RKO (cell line): ENCODE measurements around the gene CHN1.

Source experiments
- DNase-seq: peaks from one replicate; pipeline ENCODE4 v3.0.0-alpha.2; 2016; ENCODE audit warnings: low spot score

Gene CHN1

DNA sequence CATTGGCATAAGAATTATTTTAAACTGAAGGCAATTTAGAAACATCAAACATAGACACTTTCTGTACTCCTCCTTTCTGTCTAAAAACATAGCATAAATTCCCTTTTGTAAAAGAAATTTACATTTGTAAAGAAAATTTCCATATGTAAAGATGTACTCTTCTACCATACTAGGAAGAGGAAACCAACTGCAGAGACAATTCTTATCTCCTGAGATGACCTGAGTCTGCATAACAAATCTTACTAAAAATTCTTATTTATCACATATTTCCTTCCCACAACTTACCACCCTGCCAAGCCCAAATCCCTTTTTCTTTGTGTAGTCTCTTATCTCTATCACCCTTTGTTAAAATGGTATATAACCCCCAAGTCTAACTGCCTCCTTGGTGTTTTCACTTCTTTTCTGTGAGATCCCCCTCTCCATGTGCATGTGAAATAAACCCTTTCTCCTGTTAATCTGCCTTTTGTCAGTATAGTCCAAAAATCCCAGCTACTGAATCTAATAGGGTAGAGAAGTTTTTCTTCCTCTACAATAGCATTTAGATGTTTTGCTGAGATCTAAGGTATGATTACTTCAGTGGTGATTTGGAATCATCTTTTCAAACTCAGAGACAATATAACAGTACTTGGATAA, 81.0 kb downstream of the CHN1 start:
- DNase-seq, result no peak

GRCh38 chr2:174919947-174920595, 85.1 kb downstream of the CHN1 start:
- DNase-seq, result no peak

GRCh38 chr2:174918886-174919526, 86.2 kb downstream of the CHN1 start:
- no peak for DNase-seq

GRCh38 chr2:174916270-174916930, 88.8 kb downstream of the CHN1 start:
- no peak for DNase-seq

DNA sequence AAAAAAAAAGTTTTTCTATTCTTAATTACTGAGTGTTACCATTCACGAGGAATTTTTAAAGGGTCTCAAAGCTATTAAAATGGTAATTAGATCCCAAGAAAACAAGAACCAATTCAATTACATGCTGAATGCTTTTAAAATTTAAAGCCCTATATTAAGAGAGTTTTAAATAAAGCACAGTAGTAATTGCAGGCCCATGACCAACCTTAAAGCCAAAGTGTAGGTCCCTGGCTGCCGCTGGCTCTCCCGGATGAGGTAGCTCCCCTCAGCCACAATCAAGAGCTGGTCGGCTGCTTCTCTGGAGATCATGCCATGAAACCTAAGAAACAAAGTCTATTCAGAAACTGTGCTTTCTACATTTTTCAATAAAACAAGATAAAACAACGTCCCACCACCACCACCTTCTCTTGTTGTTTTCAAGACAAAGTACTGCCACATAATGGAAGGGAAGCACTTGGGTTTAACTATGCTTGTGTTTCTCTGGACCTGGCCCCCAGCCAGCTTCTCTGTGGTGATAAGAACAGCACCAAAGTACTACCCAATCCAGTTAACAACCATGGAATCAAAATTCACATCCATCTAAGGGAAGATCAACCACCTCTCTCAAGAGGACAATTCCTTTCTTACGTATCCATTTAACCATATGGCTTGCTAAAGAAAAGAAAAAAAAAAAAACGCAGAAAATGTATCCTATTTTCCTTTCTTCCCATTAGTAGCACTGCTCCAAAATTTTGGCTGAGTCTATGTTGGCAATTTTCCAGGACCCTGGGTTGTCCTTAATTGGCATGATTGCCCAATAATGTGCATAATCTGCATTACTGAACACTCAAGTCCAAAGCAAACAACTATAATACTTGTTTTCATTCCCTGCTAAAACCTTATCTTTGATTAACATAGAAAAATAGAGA, 90.1 kb downstream of the CHN1 start:
- no peak for DNase-seq

- DNase-seq, result no peak
Observed at GRCh38 chr2:174908284-174908683, 96.9 kb downstream of the CHN1 start.

DNA sequence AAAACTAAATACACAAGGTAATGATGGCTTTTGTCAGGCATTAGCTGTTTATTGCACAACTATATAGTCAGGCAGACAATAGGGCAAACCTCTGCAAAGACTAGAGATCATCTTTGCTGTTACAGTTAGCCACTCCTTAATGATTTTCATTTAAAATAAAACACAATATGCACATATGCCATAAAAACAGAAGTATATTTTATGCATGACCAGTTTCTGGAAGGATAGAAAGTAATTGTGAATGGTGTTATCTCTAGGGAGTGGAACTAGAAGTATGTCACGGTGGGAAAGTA, 102.0 kb downstream of the CHN1 start:
- no peak for DNase-seq

GRCh38 chr2:174902506-174903263, 102.5 kb downstream of the CHN1 start:
- DNase-seq, result no peak

DNA sequence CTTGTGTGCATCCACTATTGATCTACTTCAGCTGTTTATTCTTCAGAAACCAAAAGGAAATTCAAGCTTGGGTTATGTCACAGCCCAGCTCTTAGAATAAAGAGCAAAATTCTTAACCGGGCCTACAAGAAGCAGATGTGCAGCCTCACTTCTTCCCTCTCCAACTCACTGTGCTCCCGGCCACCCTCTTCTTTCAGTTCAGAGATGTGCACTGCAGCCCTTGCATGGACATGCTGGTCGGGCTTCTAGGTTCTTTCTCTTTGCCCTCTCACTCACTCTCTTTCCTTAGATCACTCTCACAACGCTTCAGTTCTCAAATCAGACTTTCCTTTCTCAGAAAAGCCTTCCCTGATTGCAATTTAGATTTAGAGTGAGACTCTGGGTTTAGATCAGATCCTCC, 104.1 kb downstream of the CHN1 start:
- DNase-seq, result no peak

DNA sequence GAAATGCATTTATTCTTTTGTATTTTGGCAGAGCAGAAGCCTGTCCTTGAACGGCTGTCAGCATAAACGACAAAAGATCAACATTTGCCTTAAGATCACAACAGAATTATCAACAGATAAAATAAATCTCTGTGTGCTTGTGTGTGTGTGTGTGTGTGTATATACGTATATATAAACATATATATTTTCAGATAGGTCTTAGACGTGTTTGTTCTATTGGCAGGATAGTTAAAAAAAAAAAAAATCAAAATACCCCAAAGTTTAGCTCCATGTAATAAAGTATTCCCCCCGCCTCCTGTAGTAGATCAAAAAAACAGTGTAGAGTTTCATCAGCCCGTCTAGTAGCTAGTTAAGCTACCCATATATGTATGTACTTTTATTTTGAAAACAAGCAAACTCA, 107.9 kb downstream of the CHN1 start:
- DNase-seq, result no peak

DNA sequence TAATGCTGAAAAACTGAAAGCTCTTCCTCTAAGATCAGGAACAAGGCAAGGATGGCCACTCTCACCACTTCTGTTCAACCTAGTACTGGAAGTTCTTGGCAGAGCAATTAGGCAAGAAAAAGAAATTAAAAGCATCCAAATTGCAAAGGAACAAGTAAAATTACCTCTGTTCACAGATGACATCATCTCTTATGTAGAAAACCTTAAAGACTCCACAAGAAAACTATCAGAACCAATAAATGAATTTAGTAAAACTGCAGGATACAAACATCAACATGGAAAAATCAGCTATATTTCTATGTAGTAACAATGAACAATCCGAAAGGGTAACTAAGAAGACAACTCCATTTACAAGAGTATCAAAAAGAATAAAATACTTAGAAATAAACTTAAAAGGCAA, 112.2 kb downstream of the CHN1 start:
- DNase-seq, result no peak

DNA sequence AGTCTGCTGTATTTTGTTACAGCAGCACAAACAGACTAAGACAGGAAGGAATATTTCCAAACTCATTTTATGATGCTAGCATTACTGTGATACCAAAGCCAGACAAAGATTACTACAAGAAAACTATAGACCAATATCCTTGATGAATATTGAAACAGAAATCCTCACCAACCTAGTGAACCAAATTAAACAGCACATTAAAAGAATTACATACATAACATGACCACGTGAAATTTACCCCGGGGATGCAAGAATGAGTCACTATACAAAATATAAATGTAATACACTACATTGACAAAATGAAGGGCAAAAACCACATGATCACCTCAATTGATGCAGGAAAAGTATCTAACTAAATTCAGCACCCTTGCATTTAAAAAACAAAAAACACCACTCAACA, 112.6 kb downstream of the CHN1 start:
- no peak for DNase-seq

GRCh38 chr2:174888646-174889271, 116.4 kb downstream of the CHN1 start:
- DNase-seq, result no peak

GRCh38 chr2:174888146-174888545, 117.0 kb downstream of the CHN1 start:
- DNase-seq, result no peak

DNA sequence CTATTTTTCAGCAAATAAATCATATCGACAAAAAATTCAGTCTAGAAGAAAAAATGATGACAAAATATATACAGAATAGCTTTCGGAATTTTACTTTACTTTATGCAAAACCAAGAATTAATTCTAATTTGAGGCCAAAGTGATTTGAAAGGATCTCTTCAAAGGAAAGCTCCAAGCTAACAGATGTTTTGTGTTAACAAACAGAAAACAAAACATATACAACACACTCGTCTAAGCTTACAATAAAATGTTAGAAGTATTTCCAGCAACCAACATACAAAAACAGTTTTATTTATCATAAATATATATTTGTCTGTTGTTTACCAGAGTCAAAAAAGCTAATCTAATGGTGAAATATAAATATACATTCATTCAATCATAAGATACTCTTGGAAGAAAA, 122.8 kb downstream of the CHN1 start:
- no peak for DNase-seq

DNA sequence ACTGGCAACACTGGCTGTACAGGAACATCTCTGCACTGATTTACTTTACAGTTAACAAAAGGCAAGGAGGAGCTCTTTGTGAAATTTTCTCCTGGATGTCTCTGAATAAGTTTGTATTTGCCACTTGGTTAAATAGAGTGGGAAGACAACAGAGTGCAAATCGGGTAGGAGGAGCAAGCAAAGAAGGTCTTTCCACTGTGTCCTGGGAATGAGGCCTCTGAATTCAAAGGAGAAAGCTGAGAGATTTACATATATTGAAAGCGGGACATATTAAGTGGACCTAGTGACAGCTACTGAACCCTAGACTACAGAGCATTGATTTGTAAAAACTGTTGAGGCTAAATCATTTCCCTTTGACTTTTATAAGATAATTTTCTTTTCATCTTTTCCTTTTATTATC, 123.5 kb downstream of the CHN1 start:
- DNase-seq, result no peak

DNA sequence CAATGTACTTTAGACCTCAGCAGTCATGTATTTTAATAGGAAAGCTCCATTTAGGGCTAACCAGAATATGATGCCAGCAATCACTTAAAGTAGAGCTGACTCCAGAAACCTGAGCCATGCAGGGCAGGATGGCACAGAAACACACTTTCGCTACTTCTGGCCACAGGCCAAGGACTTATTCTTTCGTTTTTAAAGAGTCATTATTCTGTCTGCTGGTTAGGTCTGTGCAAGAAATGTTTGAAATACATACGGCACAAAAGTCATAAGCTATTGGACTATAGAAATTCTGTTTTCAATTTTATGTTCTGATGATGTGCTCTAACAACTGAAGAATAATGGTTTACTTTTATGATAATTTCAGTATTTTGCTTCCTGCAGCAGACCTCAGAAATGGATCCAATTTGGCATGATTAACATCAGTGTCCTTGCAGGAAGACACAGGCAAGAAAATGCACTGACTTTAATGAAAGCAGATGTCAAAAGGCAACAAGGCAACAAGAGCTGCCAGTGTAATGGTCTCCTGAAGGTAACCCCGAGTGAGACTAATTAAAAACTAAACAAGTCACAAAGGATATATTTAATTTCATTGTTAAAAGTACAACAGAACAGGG, 126.5 kb downstream of the CHN1 start:
- no peak for DNase-seq

- DNase-seq, result no peak
Observed at GRCh38 chr2:174877751-174878150, 127.4 kb downstream of the CHN1 start.

- DNase-seq, result no peak
Observed at GRCh38 chr2:174877301-174877700, 127.9 kb downstream of the CHN1 start.

- no peak for DNase-seq
Observed at GRCh38 chr2:174874085-174874484, 131.1 kb downstream of the CHN1 start.

GRCh38 chr2:174873471-174873870, 131.7 kb downstream of the CHN1 start:
- DNase-seq, result no peak
